Liver (tissue), 9 donors: Measurements from ENCODE around the gene RHOT1. TPM values are rescaled to one million over a fixed set of nuclear protein-coding genes. Genes with fewer than 3 reads are reported as not detected.

Experiments
- DNase-seq: peaks from one replicate; pipeline ENCODE4 v3.0.0-alpha.2; 2017; ENCODE audit warnings: low spot score
- H3K27ac ChIP-seq, 2 donors: one replicate each; pipeline ENCODE4 v1.7.0; 2013; ENCODE audit warnings: inconsistent platforms in 2 of 2, low read length in 2 of 2, control low read depth in 1 of 2, low read depth in 1 of 2, mild to moderate bottlenecking in 1 of 2
- H3K27me3 ChIP-seq, 4 donors: one replicate each; pipeline versions ENCODE4 v1.6.1 to v1.7.0; 2013; ENCODE audit warnings: low read length in 3 of 4, inconsistent platforms in 1 of 4, mild to moderate bottlenecking in 1 of 4, moderate library complexity in 1 of 4; ENCODE audit not compliant: control insufficient read depth in 4 of 4, insufficient read depth in 4 of 4
- H3K36me3 ChIP-seq, 4 donors: one replicate each; pipeline versions ENCODE4 v1.6.1 to v1.7.0; 2013; ENCODE audit warnings: low read length in 3 of 4, mild to moderate bottlenecking in 3 of 4, low read depth in 1 of 4, moderate library complexity in 1 of 4; ENCODE audit not compliant: control insufficient read depth in 4 of 4, insufficient read depth in 3 of 4
- H3K4me1 ChIP-seq, 4 donors: one replicate each; pipeline versions ENCODE4 v1.6.1 to v1.7.0; 2013; ENCODE audit warnings: low read length in 3 of 4, mild to moderate bottlenecking in 3 of 4, moderate library complexity in 1 of 4; ENCODE audit not compliant: control insufficient read depth in 4 of 4, insufficient read depth in 4 of 4
- H3K4me3 ChIP-seq, 3 donors: one replicate each; pipeline versions ENCODE4 v1.6.1 to v1.7.0; 2013; ENCODE audit warnings: low read length in 3 of 3, control low read depth in 1 of 3, low read depth in 1 of 3, mild to moderate bottlenecking in 1 of 3
- H3K9ac ChIP-seq, 2 donors: one replicate each; pipeline ENCODE4 v1.7.0; 2013; ENCODE audit warnings: low read length in 2 of 2, mild to moderate bottlenecking in 2 of 2, moderate library complexity in 2 of 2, control low read depth in 1 of 2, low read depth in 1 of 2
- H3K9me3 ChIP-seq, 4 donors: one replicate each; pipeline versions ENCODE4 v1.6.1 to v1.7.0; 2013; ENCODE audit warnings: low read length in 3 of 4; ENCODE audit not compliant: control insufficient read depth in 4 of 4
- ATF3 ChIP-seq: IDR thresholded peaks from 2 replicates; pipeline ENCODE4 v1.6.1; 2016; ENCODE audit warnings: antibody characterized with exemption
- EGR1 ChIP-seq, 2 donors: IDR thresholded peaks; 2 replicates each; pipeline ENCODE4 v1.6.1; 2016 to 2018; ENCODE audit warnings: antibody characterized with exemption in 2 of 2, low read depth in 2 of 2
- FOXA1 ChIP-seq: IDR thresholded peaks from 2 replicates; pipeline ENCODE4 v1.6.1; 2016; ENCODE audit warnings: antibody characterized with exemption
- FOXA2 ChIP-seq: IDR thresholded peaks from 2 replicates; pipeline ENCODE4 v1.6.1; 2016; ENCODE audit warnings: antibody characterized with exemption
- GABPA ChIP-seq, 2 donors: IDR thresholded peaks in 1 of 2; conservative IDR thresholded peaks in 1 of 2; 2 replicates each; pipeline ENCODE4 v1.6.1; 2016; ENCODE audit warnings: antibody characterized with exemption in 2 of 2, mild to moderate bottlenecking in 1 of 2, moderate library complexity in 1 of 2
- HNF4A ChIP-seq, 2 donors: conservative IDR thresholded peaks; 2 replicates each; pipeline ENCODE4 v1.6.1; 2016; ENCODE audit warnings: antibody characterized with exemption in 2 of 2, mild to moderate bottlenecking in 2 of 2
- HNF4G ChIP-seq: IDR thresholded peaks from 2 replicates; pipeline ENCODE4 v1.6.1; 2016; ENCODE audit warnings: antibody characterized with exemption
- JUND ChIP-seq, 2 donors: IDR thresholded peaks; 2 replicates each; pipeline ENCODE4 v1.6.1; 2016; ENCODE audit warnings: antibody characterized with exemption in 2 of 2
- MAX ChIP-seq: IDR thresholded peaks from 2 replicates; pipeline ENCODE4 v1.6.1; 2016; ENCODE audit warnings: antibody characterized with exemption
- NR2F2 ChIP-seq: IDR thresholded peaks from 2 replicates; pipeline ENCODE4 v1.6.1; 2016; ENCODE audit warnings: antibody characterized with exemption
- RAD21 ChIP-seq, 2 donors: IDR thresholded peaks; 2 replicates each; pipeline ENCODE4 v1.6.1; 2016; ENCODE audit warnings: antibody characterized with exemption in 2 of 2, mild to moderate bottlenecking in 2 of 2
- REST ChIP-seq: IDR thresholded peaks from 2 replicates; pipeline ENCODE4 v1.6.1; 2016; ENCODE audit warnings: antibody characterized with exemption, mild to moderate bottlenecking
- RXRA ChIP-seq, 2 donors: IDR thresholded peaks; 2 replicates each; pipeline ENCODE4 v1.6.1; 2017 to 2018; ENCODE audit warnings: antibody characterized with exemption in 2 of 2, mild to moderate bottlenecking in 1 of 2
- SP1 ChIP-seq: IDR thresholded peaks from 2 replicates; pipeline ENCODE4 v1.6.1; 2018; ENCODE audit warnings: antibody characterized with exemption, mild to moderate bottlenecking
- TAF1 ChIP-seq: conservative IDR thresholded peaks from 2 replicates; pipeline ENCODE4 v1.6.1; 2016; ENCODE audit warnings: antibody characterized with exemption, mild to moderate bottlenecking
- YY1 ChIP-seq: IDR thresholded peaks from 2 replicates; pipeline ENCODE4 v1.6.1; 2016; ENCODE audit warnings: antibody characterized with exemption, mild to moderate bottlenecking
- ZBTB33 ChIP-seq: IDR thresholded peaks from 2 replicates; pipeline ENCODE4 v1.6.1; 2016; ENCODE audit warnings: antibody characterized with exemption
- WGBS: extraction: QIAGEN DNeasy Blood & Tissue Kit; methylation state at CpG from one replicate; pipeline ENCODE4 v1.1.7; 2013; 5-methylcytosine and 5-hydroxymethylcytosine counted together
- polyA plus RNA-seq, 2 donors: library from polyadenylated mRNA; stranded (reverse) in 1 of 2; unstranded in 1 of 2; fragments of 200-250 nt in 1 of 2; fragments of >200 nt in 1 of 2; fragmentation: Nextera tagmentation in 1 of 2; extraction: Ambion mirVana in 1 of 2; gene quantifications; one replicate each; pipeline versions ENCODE4 v1.2.1 to v1.2.3, GENCODE V29; 2013 to 2015
- total RNA-seq, 2 donors: library from RNA; depleted of rRNA; stranded (reverse); fragments of >200 nt; gene quantifications; one replicate each; pipeline ENCODE4 v1.2.3, GENCODE V29; 2014
- TF ChIP-seq, protein P1 (sequence below): fragments of 150-350 bp; IDR thresholded peaks from 2 replicates; pipeline ENCODE4 v1.5.1; 2017; ENCODE audit warnings: improper control_type of control experiment, low read depth, low read length; ENCODE audit not compliant: missing input control
- donor health status: healthy.
- donor health status: healthy.
- donor health status: healthy.
- donor health status: healthy.
- donor health status: healthy.

Gene RHOT1
- total and polyA plus RNA-seq, 4 donors = 8.1 to 43.4 (median 17.1) TPM

- TF ChIP-seq FOXA1 (no peak), YY1 (no peak), FOXA2 (no peak), HNF4G (no peak), GABPA (IDR thresholded peaks at IDR 0.05 in 1 of 2, conservative IDR thresholded peaks at IDR 0.05 in 1 of 2) (no peak), ZBTB33 (no peak), NR2F2 (no peak), MAX (no peak), REST (no peak)
- Histone ChIP-seq H3K9me3 (no peaks in the 10 kb centered on the region), H3K4me1 (peaks cover 1 to 3% (median 2%) of the 10 kb centered on the region in 4 donors), H3K27me3 (no peaks in the 10 kb centered on the region), H3K36me3 (no peaks in the 10 kb centered on the region), H3K9ac (no peak overlapping the region), H3K4me3 (no peak overlapping the region), H3K27ac (no peak overlapping the region)
- DNase-seq = no peak
- WGBS = 66% methylated on average over 4 of the region's 4 CpGs
Observed at GRCh38 chr17:32120141-32120540, 22.2 kb upstream of the RHOT1 start.

DNA sequence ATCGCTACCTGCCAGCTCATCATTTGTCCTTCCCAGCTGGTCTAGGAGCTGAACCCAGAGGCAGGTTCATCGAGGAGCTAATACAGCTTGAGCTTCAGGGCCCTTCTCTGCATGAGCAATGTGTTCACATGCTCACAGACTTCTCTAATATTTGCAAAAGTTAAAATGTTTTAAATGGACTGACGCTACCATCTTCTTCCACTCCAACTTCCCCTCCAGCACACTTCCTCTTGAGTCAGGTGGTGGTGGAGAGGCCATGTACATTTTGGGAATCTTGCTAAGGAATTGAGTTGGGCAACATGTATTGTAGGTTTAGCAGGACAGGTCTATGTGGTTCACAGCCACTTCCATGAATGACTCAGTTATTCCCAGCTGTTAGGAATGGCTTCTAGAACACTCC, 21.6 kb upstream of the RHOT1 start:
- 86% methylated on average over 3 of the region's 3 CpGs for WGBS
- no peak for DNase-seq
- Histone ChIP-seq H3K9ac (no peak overlapping the region), H3K36me3 (no peaks in the 10 kb centered on the region), H3K27ac (no peak overlapping the region), H3K4me3 (no peak overlapping the region), H3K9me3 (no peaks in the 10 kb centered on the region), H3K4me1 (peaks cover 3 to 9% (median 7%) of the 10 kb centered on the region in 4 donors), H3K27me3 (no peaks in the 10 kb centered on the region)
- TF ChIP-seq ZBTB33 = no peak
- no peak for TF ChIP-seq EGR1 (IDR thresholded peaks at IDR 0.05; ENCODE audit: low read depth in 2 of 2)
- no peak for TF ChIP-seq RAD21 (IDR thresholded peaks at IDR 0.05)
- no peak for TF ChIP-seq SP1
- TF ChIP-seq NR2F2 = no peak
- no peak for TF ChIP-seq FOXA1
- no peak for TF ChIP-seq ATF3
- no peak for TF ChIP-seq JUND (IDR thresholded peaks at IDR 0.05)
- TF ChIP-seq TAF1 = no peak
- no peak for TF ChIP-seq YY1
- TF ChIP-seq MAX = no peak
- no peak for TF ChIP-seq RXRA (IDR thresholded peaks at IDR 0.05)
- no peak for TF ChIP-seq REST
- TF ChIP-seq, protein P1, sequence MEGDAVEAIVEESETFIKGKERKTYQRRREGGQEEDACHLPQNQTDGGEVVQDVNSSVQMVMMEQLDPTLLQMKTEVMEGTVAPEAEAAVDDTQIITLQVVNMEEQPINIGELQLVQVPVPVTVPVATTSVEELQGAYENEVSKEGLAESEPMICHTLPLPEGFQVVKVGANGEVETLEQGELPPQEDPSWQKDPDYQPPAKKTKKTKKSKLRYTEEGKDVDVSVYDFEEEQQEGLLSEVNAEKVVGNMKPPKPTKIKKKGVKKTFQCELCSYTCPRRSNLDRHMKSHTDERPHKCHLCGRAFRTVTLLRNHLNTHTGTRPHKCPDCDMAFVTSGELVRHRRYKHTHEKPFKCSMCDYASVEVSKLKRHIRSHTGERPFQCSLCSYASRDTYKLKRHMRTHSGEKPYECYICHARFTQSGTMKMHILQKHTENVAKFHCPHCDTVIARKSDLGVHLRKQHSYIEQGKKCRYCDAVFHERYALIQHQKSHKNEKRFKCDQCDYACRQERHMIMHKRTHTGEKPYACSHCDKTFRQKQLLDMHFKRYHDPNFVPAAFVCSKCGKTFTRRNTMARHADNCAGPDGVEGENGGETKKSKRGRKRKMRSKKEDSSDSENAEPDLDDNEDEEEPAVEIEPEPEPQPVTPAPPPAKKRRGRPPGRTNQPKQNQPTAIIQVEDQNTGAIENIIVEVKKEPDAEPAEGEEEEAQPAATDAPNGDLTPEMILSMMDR = no peak
- no peak for TF ChIP-seq HNF4A (conservative IDR thresholded peaks at IDR 0.05)
